Right lobe of liver (tissue), 4 donors: Measurements from ENCODE around the gene INO80.

Experiments used
- CTCF ChIP-seq, 4 donors: fragments of 200-600 bp in 3 of 4; fragments of 450-650 bp in 1 of 4; IDR thresholded peaks; one replicate each; pipeline versions ENCODE4 v1.5.1 to v1.8.0; 2016 to 2022; ENCODE audit warnings: antibody characterized with exemption in 4 of 4, mild to moderate bottlenecking in 2 of 4
- POLR2A ChIP-seq: fragments of 450-650 bp; IDR thresholded peaks from one replicate; pipeline ENCODE4 v1.6.1; 2017; ENCODE audit warnings: antibody characterized with exemption, mild to moderate bottlenecking
- donor health status: DM: no; HTN: no; CAD: no.
- donor health status: DM: no; HTN: no; CAD: no.
- donor health status: DM: no; HTN: yes; CAD: no.

GRCh38 chr15:41025393-41025792, 90.7 kb downstream of the INO80 start:
- TF ChIP-seq CTCF (IDR thresholded peaks at IDR 0.05): no peak
- TF ChIP-seq POLR2A: no peak
